Natural killer cell (primary cell): ENCODE results near the gene LPO. TPM values are rescaled to one million over a fixed set of nuclear protein-coding genes. Genes with fewer than 3 reads are reported as not detected.

Experiments
- ATAC-seq, 3 donors: fragments of 150-1000 bp in 2 of 3; fragments of 200-7000 bp in 1 of 3; cut with Tn5 transposase; 1 replicate in 1 of 3; 2 replicates in 2 of 3; pipeline ENCODE4 v1.10.0; 2021; ENCODE audit warnings: mild to moderate bottlenecking in 2 of 3, moderate library complexity in 2 of 3
- DNase-seq, 2 donors: peaks; one replicate each; pipeline versions ENCODE4 v3.0.0 to v3.0.0-alpha.2; 2013 to 2021; ENCODE audit warnings: mixed read lengths in 1 of 2
- H3K27ac ChIP-seq: one replicate; pipeline ENCODE4 v1.5.1; 2013; ENCODE audit warnings: mild to moderate bottlenecking, low read length
- H3K27me3 ChIP-seq: one replicate; pipeline ENCODE4 v1.6.1; 2013; ENCODE audit warnings: low read length; ENCODE audit not compliant: control insufficient read depth, insufficient read depth
- H3K36me3 ChIP-seq: one replicate; pipeline ENCODE4 v1.6.1; 2013; ENCODE audit warnings: low read length; ENCODE audit not compliant: control insufficient read depth, insufficient read depth
- H3K4me1 ChIP-seq: one replicate; pipeline ENCODE4 v1.6.1; 2013; ENCODE audit warnings: low read length; ENCODE audit not compliant: control insufficient read depth, insufficient read depth
- H3K4me3 ChIP-seq: one replicate; pipeline ENCODE4 v1.5.1; 2013; ENCODE audit warnings: low read length
- H3K9me3 ChIP-seq: one replicate; pipeline ENCODE4 v1.6.1; 2013; ENCODE audit warnings: low read length; ENCODE audit not compliant: control insufficient read depth, insufficient read depth
- H3K27ac Mint-ChIP-seq, 2 donors: one replicate each; pipeline ENCODE4 v1.8.0; 2022; ENCODE audit warnings: mild to moderate bottlenecking in 2 of 2, mixed read lengths in 2 of 2, moderate library complexity in 1 of 2
- H3K27me3 Mint-ChIP-seq, 2 donors: one replicate each; pipeline ENCODE4 v1.8.0; 2022; ENCODE audit warnings: low read depth in 2 of 2, mixed read lengths in 2 of 2
- H3K36me3 Mint-ChIP-seq: one replicate; pipeline ENCODE4 v1.8.0; 2022; ENCODE audit warnings: mixed read lengths
- H3K4me1 Mint-ChIP-seq, 2 donors: one replicate each; pipeline ENCODE4 v1.8.0; 2022; ENCODE audit warnings: mixed read lengths in 2 of 2
- H3K4me3 Mint-ChIP-seq: one replicate; pipeline ENCODE4 v1.8.0; 2022; ENCODE audit warnings: mild to moderate bottlenecking, moderate library complexity, mixed read lengths
- H3K9me3 Mint-ChIP-seq, 2 donors: one replicate each; pipeline ENCODE4 v1.8.0; 2022; ENCODE audit warnings: mixed read lengths in 2 of 2
- WGBS: methylation state at CpG from one replicate; pipeline ENCODE4 v1.1.7; 2013; ENCODE audit warnings: missing lambda C conversion rate; ENCODE audit not compliant: insufficient coverage; 5-methylcytosine and 5-hydroxymethylcytosine counted together
- intact Hi-C: fragments of 100-400 bp; cut with micrococcal nuclease; formaldehyde crosslinking; loops from one replicate; pipeline ENCODE4 v1.14.2; 2022
- total RNA-seq, 4 donors: library from RNA; stranded (reverse); fragments of 120-200 nt in 1 of 4; gene quantifications; one replicate each; pipeline versions ENCODE4 v1.2.3 to v1.2.4, GENCODE V29; 2013 to 2022
- TF ChIP-seq, protein P1 (sequence below): fragments of 200-600 bp; IDR thresholded peaks from one replicate; pipeline ENCODE4 v1.8.0; 2022; ENCODE audit warnings: antibody characterized with exemption

LPO gene
- total RNA-seq, 3 donors from 2014 or later (not counting 1 experiment from before 2014, with no cell fraction given), result not detected

DNA sequence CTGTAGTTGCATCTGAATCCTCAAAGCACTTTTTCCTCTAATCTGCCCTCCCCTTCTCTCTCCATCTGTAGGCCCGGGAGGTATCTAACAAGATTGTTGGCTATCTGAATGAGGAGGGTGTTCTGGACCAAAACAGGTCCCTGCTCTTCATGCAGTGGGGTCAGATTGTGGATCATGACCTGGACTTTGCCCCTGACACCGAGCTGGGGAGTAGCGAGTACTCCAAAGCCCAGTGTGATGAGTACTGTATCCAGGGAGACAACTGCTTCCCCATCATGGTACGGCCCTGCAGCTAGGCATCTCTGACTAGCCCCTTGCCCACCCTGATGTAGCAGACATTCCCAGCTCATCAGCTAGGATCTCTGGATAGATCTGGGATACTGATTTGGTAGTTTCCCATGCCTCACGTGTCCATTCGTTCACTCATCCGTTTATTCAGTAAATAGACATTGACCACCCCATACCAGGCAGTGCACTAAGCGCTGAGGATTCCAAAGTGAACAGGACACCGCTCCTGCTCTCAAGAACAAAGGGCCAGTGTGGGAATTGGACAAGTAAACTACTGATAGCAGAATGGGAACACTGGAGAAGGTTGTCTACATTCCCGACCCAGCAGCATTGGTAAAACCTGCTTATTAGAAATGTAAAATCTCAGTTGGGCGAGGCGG is 12.1 kb downstream of the LPO start:
- Histone ChIP-seq H3K4me3 (no peak overlapping the region), H3K27ac (no peak overlapping the region), H3K27me3 (peaks cover 8% of the 10 kb centered on the region), H3K9me3 (no peaks in the 10 kb centered on the region), H3K4me1 (peaks cover 33% of the 10 kb centered on the region), H3K36me3 (no peaks in the 10 kb centered on the region)
- intact Hi-C loops, result no loop called here
- TF ChIP-seq, protein P1, sequence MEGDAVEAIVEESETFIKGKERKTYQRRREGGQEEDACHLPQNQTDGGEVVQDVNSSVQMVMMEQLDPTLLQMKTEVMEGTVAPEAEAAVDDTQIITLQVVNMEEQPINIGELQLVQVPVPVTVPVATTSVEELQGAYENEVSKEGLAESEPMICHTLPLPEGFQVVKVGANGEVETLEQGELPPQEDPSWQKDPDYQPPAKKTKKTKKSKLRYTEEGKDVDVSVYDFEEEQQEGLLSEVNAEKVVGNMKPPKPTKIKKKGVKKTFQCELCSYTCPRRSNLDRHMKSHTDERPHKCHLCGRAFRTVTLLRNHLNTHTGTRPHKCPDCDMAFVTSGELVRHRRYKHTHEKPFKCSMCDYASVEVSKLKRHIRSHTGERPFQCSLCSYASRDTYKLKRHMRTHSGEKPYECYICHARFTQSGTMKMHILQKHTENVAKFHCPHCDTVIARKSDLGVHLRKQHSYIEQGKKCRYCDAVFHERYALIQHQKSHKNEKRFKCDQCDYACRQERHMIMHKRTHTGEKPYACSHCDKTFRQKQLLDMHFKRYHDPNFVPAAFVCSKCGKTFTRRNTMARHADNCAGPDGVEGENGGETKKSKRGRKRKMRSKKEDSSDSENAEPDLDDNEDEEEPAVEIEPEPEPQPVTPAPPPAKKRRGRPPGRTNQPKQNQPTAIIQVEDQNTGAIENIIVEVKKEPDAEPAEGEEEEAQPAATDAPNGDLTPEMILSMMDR, result no peak
- WGBS, result 86% methylated on average over 11 of the region's 12 CpGs
- H3K36me3 Mint-ChIP-seq, result no peaks in the 10 kb centered on the region
- peaks cover 10 to 38% of the 10 kb centered on the region in 2 donors for H3K27me3 Mint-ChIP-seq
- H3K27ac Mint-ChIP-seq, result no peak overlapping the region
- H3K4me1 Mint-ChIP-seq, result peaks cover 17 to 31% of the 10 kb centered on the region in 2 donors
- ATAC-seq (no peak), DNase-seq (no peak)
- H3K4me3 Mint-ChIP-seq, result peak overlapping the region; percentile 71
- H3K9me3 Mint-ChIP-seq, result no peaks in the 10 kb centered on the region

DNA sequence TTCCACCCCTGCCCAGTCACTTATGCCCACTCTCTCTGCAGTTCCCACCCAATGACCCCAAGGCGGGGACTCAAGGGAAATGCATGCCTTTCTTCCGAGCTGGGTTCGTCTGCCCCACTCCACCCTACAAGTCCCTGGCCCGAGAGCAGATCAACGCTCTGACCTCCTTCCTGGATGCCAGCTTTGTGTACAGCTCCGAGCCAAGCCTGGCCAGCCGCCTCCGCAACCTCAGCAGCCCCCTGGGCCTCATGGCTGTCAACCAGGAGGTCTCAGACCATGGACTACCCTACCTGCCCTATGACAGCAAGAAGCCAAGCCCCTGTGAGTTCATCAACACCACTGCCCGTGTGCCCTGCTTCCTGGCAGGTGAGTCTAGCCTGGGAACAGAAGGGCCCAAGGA is 13.8 kb downstream of the LPO start:
- Mint-ChIP-seq H3K9me3 (no peaks in the 10 kb centered on the region), H3K27ac (no peak overlapping the region), H3K4me3 (no peak overlapping the region), H3K27me3 (peaks cover 7 to 38% of the 10 kb centered on the region in 2 donors), H3K4me1 (peaks cover 17 to 31% of the 10 kb centered on the region in 2 donors), H3K36me3 (no peaks in the 10 kb centered on the region)
- WGBS, result 87% methylated on average over 9 of the region's 9 CpGs
- Histone ChIP-seq H3K27ac (no peak overlapping the region), H3K4me3 (no peak overlapping the region), H3K4me1 (peaks cover 25% of the 10 kb centered on the region), H3K27me3 (peaks cover 8% of the 10 kb centered on the region), H3K9me3 (no peaks in the 10 kb centered on the region), H3K36me3 (no peaks in the 10 kb centered on the region)
- intact Hi-C loops, result no loop called here
- no peak for DNase-seq
- TF ChIP-seq, protein P1, result no peak
- ATAC-seq, result no peak

DNA sequence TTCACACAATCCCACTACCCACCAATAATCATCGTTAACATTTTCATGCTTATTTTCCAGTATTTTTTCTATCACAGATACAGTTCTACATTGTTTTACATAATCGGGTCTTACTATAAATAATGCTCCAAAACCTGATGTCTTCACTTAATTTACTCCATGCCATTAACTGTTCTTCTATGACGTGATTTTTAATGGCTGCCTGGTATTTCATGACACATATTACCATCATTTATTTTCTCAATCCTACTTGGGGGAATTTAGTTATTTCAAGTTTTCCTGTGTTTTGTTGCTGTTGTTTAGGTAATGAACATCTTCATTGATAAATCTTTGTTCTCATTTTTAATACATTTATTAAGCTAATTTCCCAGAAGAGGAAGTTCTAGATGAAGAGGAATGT is 14.7 kb downstream of the LPO start:
- H3K27ac ChIP-seq, result no peak overlapping the region
- ATAC-seq (no peak), DNase-seq (no peak)
- Mint-ChIP-seq H3K4me3 (no peak overlapping the region), H3K27me3 (peaks cover 11 to 47% of the 10 kb centered on the region in 2 donors), H3K4me1 (peaks cover 10 to 23% of the 10 kb centered on the region in 2 donors), H3K36me3 (no peaks in the 10 kb centered on the region), H3K27ac (no peak overlapping the region), H3K9me3 (no peaks in the 10 kb centered on the region)
- H3K9me3 ChIP-seq, result no peaks in the 10 kb centered on the region
- H3K4me1 ChIP-seq, result peaks cover 17% of the 10 kb centered on the region
- H3K27me3 ChIP-seq, result peaks cover 9% of the 10 kb centered on the region
- WGBS, result 91% methylated on average over 3 of the region's 3 CpGs
- H3K4me3 ChIP-seq, result no peak overlapping the region
- intact Hi-C loops, result no loop called here
- H3K36me3 ChIP-seq, result no peaks in the 10 kb centered on the region
- TF ChIP-seq, protein P1, result no peak

- no peak overlapping the region for H3K27ac Mint-ChIP-seq
- H3K36me3 ChIP-seq, result no peaks in the 10 kb centered on the region
- H3K27me3 ChIP-seq, result peaks cover 9% of the 10 kb centered on the region
- H3K27me3 Mint-ChIP-seq, result peaks cover 14 to 65% of the 10 kb centered on the region in 2 donors
- DNase-seq, result no peak
- H3K4me3 Mint-ChIP-seq, result no peak overlapping the region
- intact Hi-C loops, result no loop called here
- H3K9me3 ChIP-seq, result no peaks in the 10 kb centered on the region
- H3K27ac ChIP-seq, result no peak overlapping the region
- H3K4me3 ChIP-seq, result no peak overlapping the region
- no peak for ATAC-seq
- peaks cover 3% of the 10 kb centered on the region for H3K4me1 ChIP-seq
- H3K4me1 Mint-ChIP-seq, result peaks cover 3 to 6% of the 10 kb centered on the region in 2 donors
- WGBS, result 46% methylated on average over 8 of the region's 8 CpGs
- no peaks in the 10 kb centered on the region for H3K9me3 Mint-ChIP-seq
- TF ChIP-seq, protein P1, result no peak
- no peaks in the 10 kb centered on the region for H3K36me3 Mint-ChIP-seq
These were observed 16.4 kb downstream of the LPO start for GRCh38 chr17:58254803-58255202.
